SH-SY5Y (cell line): Measurements from ENCODE around the gene ALLC.

ENCODE experiments used
- GATA2 ChIP-seq: IDR thresholded peaks from 2 replicates; pipeline ENCODE4 v1.6.1; 2011; ENCODE audit warnings: mild to moderate bottlenecking, low read depth, low read length
- GATA3 ChIP-seq: IDR thresholded peaks from 2 replicates; pipeline ENCODE4 v1.6.1; 2011; ENCODE audit warnings: low read depth, mild to moderate bottlenecking, low read length, moderate library complexity

The ALLC gene

GRCh38 chr2:3645745-3646389, 12.1 kb upstream of the ALLC start:
- TF ChIP-seq GATA2 (no peak), GATA3 (no peak)

GRCh38 chr2:3646446-3646845, 11.6 kb upstream of the ALLC start:
- TF ChIP-seq GATA3, result no peak
- no peak for TF ChIP-seq GATA2

- TF ChIP-seq GATA2, result no peak
- TF ChIP-seq GATA3, result no peak
Measured at GRCh38 chr2:3647246-3647645, 10.8 kb upstream of the ALLC start.

GRCh38 chr2:3647831-3648651, 10.0 kb upstream of the ALLC start:
- no peak for TF ChIP-seq GATA3
- no peak for TF ChIP-seq GATA2

GRCh38 chr2:3648652-3649177, 9.3 kb upstream of the ALLC start:
- TF ChIP-seq GATA3 (no peak), GATA2 (no peak)

- TF ChIP-seq GATA2 (no peak), GATA3 (no peak)
Measured at GRCh38 chr2:3649581-3649980, 8.4 kb upstream of the ALLC start.

- TF ChIP-seq GATA3 (no peak), GATA2 (no peak)
Measured at GRCh38 chr2:3650140-3650920, 7.7 kb upstream of the ALLC start.

- TF ChIP-seq GATA3 (no peak), GATA2 (no peak)
Measured at GRCh38 chr2:3651691-3652648, 6.0 kb upstream of the ALLC start.

GRCh38 chr2:3652896-3653625, 4.9 kb upstream of the ALLC start:
- TF ChIP-seq GATA3 (no peak), GATA2 (no peak)

- TF ChIP-seq GATA2, result no peak
- no peak for TF ChIP-seq GATA3
Measured at GRCh38 chr2:3654011-3654410, 4.0 kb upstream of the ALLC start.

GRCh38 chr2:3654531-3655225, 3.3 kb upstream of the ALLC start:
- TF ChIP-seq GATA2 (no peak), GATA3 (no peak)
